HEK293T (cell line): ENCODE results near the gene COMMD1.

ENCODE experiments used
- BHLHE40 ChIP-seq: fragments of 450-650 bp; IDR thresholded peaks from 2 replicates; pipeline ENCODE4 v1.6.1; 2016; ENCODE audit warnings: mild to moderate bottlenecking, moderate library complexity, borderline replicate concordance
- CTBP1 ChIP-seq: fragments of 450-650 bp; IDR thresholded peaks from 2 replicates; pipeline ENCODE4 v1.6.1; 2016; ENCODE audit warnings: borderline replicate concordance
- ELF4 ChIP-seq: fragments of 450-650 bp; IDR thresholded peaks from 2 replicates; pipeline ENCODE4 v1.6.1; 2017; ENCODE audit warnings: antibody characterized with exemption
- FOXA1 ChIP-seq: fragments of 450-650 bp; IDR thresholded peaks from 2 replicates; pipeline ENCODE4 v1.6.1; 2016; ENCODE audit warnings: mild to moderate bottlenecking
- FOXK2 ChIP-seq: fragments of 450-650 bp; IDR thresholded peaks from 2 replicates; pipeline ENCODE4 v1.6.1; 2016; ENCODE audit warnings: mild to moderate bottlenecking
- FOXM1 ChIP-seq: fragments of 450-650 bp; IDR thresholded peaks from 2 replicates; pipeline ENCODE4 v1.6.1; 2017; ENCODE audit warnings: mild to moderate bottlenecking, borderline replicate concordance
- NFRKB ChIP-seq: fragments of 450-650 bp; IDR thresholded peaks from 2 replicates; pipeline ENCODE4 v1.6.1; 2016; ENCODE audit warnings: mild to moderate bottlenecking, moderate library complexity
- PKNOX1 ChIP-seq: fragments of 450-650 bp; IDR thresholded peaks from 2 replicates; pipeline ENCODE4 v1.6.1; 2016
- SUZ12 ChIP-seq: fragments of 450-650 bp; IDR thresholded peaks from 2 replicates; pipeline ENCODE4 v1.6.1; 2016; ENCODE audit warnings: mild to moderate bottlenecking
- ZNF384 ChIP-seq: fragments of 450-650 bp; IDR thresholded peaks from 2 replicates; pipeline ENCODE4 v1.6.1; 2016

- no peak for TF ChIP-seq ZNF384
- TF ChIP-seq BHLHE40: no peak
- TF ChIP-seq SUZ12: no peak
- TF ChIP-seq FOXM1: no peak
- no peak for TF ChIP-seq CTBP1
- no peak for TF ChIP-seq ELF4
- TF ChIP-seq NFRKB: no peak
- TF ChIP-seq FOXA1: no peak
- TF ChIP-seq PKNOX1: no peak
- TF ChIP-seq FOXK2: no peak
Measured at GRCh38 chr2:62055724-62056336, 150.4 kb downstream of the COMMD1 start.
